Tibial nerve (tissue), 4 donors: Measurements from ENCODE around the gene SH3RF3. TPM values are rescaled to one million over a fixed set of nuclear protein-coding genes. Genes with fewer than 3 reads are reported as not detected.

ENCODE experiments used
- DNase-seq, 2 donors: peaks; one replicate each; pipeline ENCODE4 v3.0.0-alpha.2; 2019; ENCODE audit warnings: low spot score in 2 of 2
- H3K27ac ChIP-seq, 4 donors: fragments of 200-600 bp; sonication (generic) in 3 of 4; one replicate each; pipeline ENCODE4 v1.5.1; 2017 to 2019; ENCODE audit warnings: mild to moderate bottlenecking in 1 of 4
- H3K27me3 ChIP-seq, 2 donors: fragments of 200-600 bp; sonication (generic) in 1 of 2; one replicate each; pipeline versions ENCODE4 v1.5.1 to v1.6.0; 2017 to 2019
- H3K36me3 ChIP-seq, 3 donors: fragments of 200-600 bp; sonication (generic); one replicate each; pipeline ENCODE4 v1.5.1; 2018 to 2019
- H3K4me1 ChIP-seq, 4 donors: fragments of 200-600 bp; sonication (generic) in 3 of 4; one replicate each; pipeline ENCODE4 v1.5.1; 2017 to 2019
- H3K4me3 ChIP-seq, 4 donors: fragments of 200-600 bp; sonication (generic) in 3 of 4; one replicate each; pipeline ENCODE4 v1.5.1; 2017 to 2019; ENCODE audit warnings: mild to moderate bottlenecking in 1 of 4, moderate library complexity in 1 of 4
- H3K9me3 ChIP-seq, 4 donors: fragments of 200-600 bp; sonication (generic) in 3 of 4; one replicate each; pipeline ENCODE4 v1.5.1; 2017 to 2019
- CTCF ChIP-seq, 5 experiments: fragments of 200-600 bp in 3 of 5; fragments of 450-650 bp in 2 of 5; sonication (generic) in 3 of 5; IDR thresholded peaks; one replicate each; pipeline ENCODE4 v1.5.1; 2016 to 2019; ENCODE audit warnings: antibody characterized with exemption in 5 of 5, mild to moderate bottlenecking in 3 of 5, moderate library complexity in 2 of 5
- EP300 ChIP-seq, 2 donors: sonication (generic); formaldehyde crosslinking; IDR thresholded peaks; one replicate each; pipeline ENCODE4 v1.6.1; 2017; ENCODE audit warnings: antibody characterized with exemption in 2 of 2, mild to moderate bottlenecking in 1 of 2
- POLR2A ChIP-seq, 2 donors: fragments of 450-650 bp; IDR thresholded peaks; one replicate each; pipeline ENCODE4 v1.6.1; 2017; ENCODE audit warnings: antibody characterized with exemption in 2 of 2, mild to moderate bottlenecking in 2 of 2, moderate library complexity in 2 of 2
- WGBS, 2 donors: methylation state at CpG; one replicate each; pipeline ENCODE4 v1.1.5; 2018; 5-methylcytosine and 5-hydroxymethylcytosine counted together
- total RNA-seq, 4 donors: library from RNA; depleted of rRNA; stranded (reverse); fragments of >200 nt; gene quantifications; one replicate each; pipeline ENCODE4 v1.1.0, GENCODE V29; 2016

SH3RF3 gene
- total RNA-seq, 4 donors from 2014 or later: 6.9 to 18.0 (median 11.4) TPM

- no peaks in the 10 kb centered on the region for H3K27me3 ChIP-seq
- no peak for DNase-seq
- no peak overlapping the region for H3K27ac ChIP-seq
- no peaks in the 10 kb centered on the region for H3K4me1 ChIP-seq
- no peak for TF ChIP-seq EP300 (IDR thresholded peaks at IDR 0.05)
- no peak for TF ChIP-seq POLR2A (IDR thresholded peaks at IDR 0.05)
- TF ChIP-seq CTCF (IDR thresholded peaks at IDR 0.05): no peak
- H3K36me3 ChIP-seq: no peaks in the 10 kb centered on the region
- H3K4me3 ChIP-seq: no peak overlapping the region
- H3K9me3 ChIP-seq: no peaks in the 10 kb centered on the region
- 79% methylated on average over 4 of the region's 4 CpGs for WGBS, 2 donors
Measured at GRCh38 chr2:109083771-109084170, 45.2 kb upstream of the SH3RF3 start.

- Histone ChIP-seq H3K36me3 (no peaks in the 10 kb centered on the region), H3K9me3 (no peaks in the 10 kb centered on the region), H3K4me3 (no peak overlapping the region), H3K4me1 (no peaks in the 10 kb centered on the region), H3K27me3 (no peaks in the 10 kb centered on the region), H3K27ac (no peak overlapping the region)
- TF ChIP-seq CTCF (IDR thresholded peaks at IDR 0.05) (no peak), POLR2A (IDR thresholded peaks at IDR 0.05) (no peak), EP300 (IDR thresholded peaks at IDR 0.05) (no peak)
- 84 to 94% methylated on average over 3 of the region's 3 CpGs for WGBS, 2 donors
- no peak for DNase-seq
Measured at GRCh38 chr2:109084341-109084740, 44.7 kb upstream of the SH3RF3 start.

GRCh38 chr2:109085912-109086742 is 42.9 kb upstream of the SH3RF3 start:
- Histone ChIP-seq H3K27me3 (no peaks in the 10 kb centered on the region), H3K9me3 (no peaks in the 10 kb centered on the region), H3K4me1 (no peaks in the 10 kb centered on the region), H3K4me3 (no peak overlapping the region), H3K36me3 (no peaks in the 10 kb centered on the region), H3K27ac (no peak overlapping the region)
- no peak for DNase-seq
- 84 to 89% methylated on average over 11 of the region's 11 CpGs for WGBS, 2 donors
- TF ChIP-seq EP300 (IDR thresholded peaks at IDR 0.05): no peak
- TF ChIP-seq POLR2A (IDR thresholded peaks at IDR 0.05): no peak
- TF ChIP-seq CTCF (IDR thresholded peaks at IDR 0.05): no peak

GRCh38 chr2:109086743-109087020 is 42.3 kb upstream of the SH3RF3 start:
- H3K9me3 ChIP-seq: no peaks in the 10 kb centered on the region
- H3K27me3 ChIP-seq: no peaks in the 10 kb centered on the region
- DNase-seq: no peak
- H3K4me3 ChIP-seq: no peak overlapping the region
- WGBS, 2 donors: 100% methylated on average over 2 of the region's 2 CpGs
- H3K4me1 ChIP-seq: no peaks in the 10 kb centered on the region
- no peak overlapping the region for H3K27ac ChIP-seq
- H3K36me3 ChIP-seq: no peaks in the 10 kb centered on the region
- TF ChIP-seq POLR2A (IDR thresholded peaks at IDR 0.05) (no peak), EP300 (IDR thresholded peaks at IDR 0.05) (no peak), CTCF (IDR thresholded peaks at IDR 0.05) (no peak)

- no peak overlapping the region for H3K4me3 ChIP-seq
- WGBS, 2 donors: 90 to 92% methylated on average over 11 of the region's 11 CpGs
- H3K9me3 ChIP-seq: no peaks in the 10 kb centered on the region
- H3K27ac ChIP-seq: no peak overlapping the region
- TF ChIP-seq EP300 (IDR thresholded peaks at IDR 0.05) (no peak), POLR2A (IDR thresholded peaks at IDR 0.05) (no peak), CTCF (IDR thresholded peaks at IDR 0.05) (no peak)
- no peaks in the 10 kb centered on the region for H3K27me3 ChIP-seq
- no peak for DNase-seq
- no peaks in the 10 kb centered on the region for H3K4me1 ChIP-seq
- H3K36me3 ChIP-seq: no peaks in the 10 kb centered on the region
Measured at GRCh38 chr2:109087055-109087663, 41.8 kb upstream of the SH3RF3 start.
